Activated CD4-positive, alpha-beta T cell treated with anti-CD3 and anti-CD28 coated beads for 48 hours (primary cell): Measurements from ENCODE around the gene ZNF19.

Experiments used
- DNase-seq: peaks from one replicate; pipeline ENCODE4 v3.0.0-alpha.2; 2020

Gene ZNF19

DNA sequence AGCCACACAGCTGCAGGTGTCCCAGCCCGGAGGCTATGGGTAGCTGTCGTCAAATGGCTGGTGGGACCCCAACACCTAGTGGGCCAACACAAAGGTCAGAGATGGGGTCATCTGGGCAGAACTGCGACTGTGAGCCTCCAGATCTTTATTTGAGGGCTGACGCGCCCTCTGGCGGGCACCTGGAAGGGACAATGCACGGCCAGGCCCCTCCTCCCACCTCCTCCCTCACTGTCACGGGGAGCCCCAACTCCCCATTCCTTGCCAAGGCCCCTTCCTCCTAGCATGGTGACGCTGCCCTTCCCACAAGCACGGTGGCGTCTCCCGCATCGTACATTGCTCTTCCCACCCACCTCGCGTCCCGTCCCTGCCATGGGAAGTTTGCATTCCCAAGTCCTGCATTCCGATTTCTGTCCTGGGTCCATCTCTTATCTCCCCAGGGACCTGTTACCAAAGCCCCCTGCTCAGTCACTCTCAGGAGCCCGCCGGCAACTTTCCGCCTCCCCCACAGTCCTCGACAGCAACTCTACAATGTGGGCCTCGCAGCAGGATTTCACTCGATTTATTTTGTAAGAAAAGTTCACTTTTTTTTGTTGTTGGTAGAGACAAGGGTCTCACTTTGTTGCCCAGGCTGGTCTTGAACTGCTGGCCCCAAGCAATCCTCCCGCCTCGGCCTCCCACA, 48.3 kb downstream of the ZNF19 start:
- DNase-seq = peak; percentile 49

GRCh38 chr16:71439523-71439922, 49.6 kb downstream of the ZNF19 start:
- DNase-seq = no peak

DNA sequence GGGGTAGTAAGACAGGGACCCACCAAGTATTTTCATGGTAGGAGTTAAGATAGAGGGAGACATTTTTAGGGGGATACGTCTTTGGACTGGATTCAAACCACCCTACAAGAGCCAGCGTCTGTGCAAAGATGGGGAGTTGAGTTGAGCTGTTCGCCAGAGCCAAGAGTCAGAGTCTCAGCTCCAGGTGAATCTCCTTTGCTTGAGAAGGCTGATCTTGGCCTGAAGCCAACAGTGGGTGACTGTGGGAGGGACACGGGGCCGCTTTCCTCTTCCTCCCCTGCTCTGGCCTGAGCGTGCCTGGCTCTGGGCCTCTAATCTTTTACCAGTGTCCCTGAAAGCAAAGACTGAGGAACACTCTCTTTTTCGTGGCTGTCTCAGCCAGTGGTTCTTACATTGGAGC, 52.7 kb downstream of the ZNF19 start:
- DNase-seq = no peak

DNA sequence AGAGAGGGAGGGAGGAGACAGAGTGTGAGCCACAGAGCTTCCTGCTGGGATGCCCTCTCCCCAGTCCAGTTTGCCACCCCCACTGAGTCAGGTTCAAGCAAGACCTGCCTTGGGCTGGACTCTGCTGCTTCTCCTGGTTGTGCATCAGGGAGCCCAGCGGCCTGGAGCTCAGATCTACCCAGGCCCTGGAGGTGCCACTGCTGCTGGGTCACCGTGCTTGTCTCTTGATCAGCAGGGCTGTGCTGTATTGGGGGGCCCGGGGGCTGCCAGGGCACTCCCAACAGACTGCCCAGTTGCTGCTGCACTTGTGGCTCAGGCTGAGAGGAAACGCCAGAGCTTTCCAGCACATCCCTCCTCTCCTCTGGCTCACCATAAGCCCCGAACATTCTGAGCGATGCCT, 56.2 kb downstream of the ZNF19 start:
- DNase-seq = no peak

DNA sequence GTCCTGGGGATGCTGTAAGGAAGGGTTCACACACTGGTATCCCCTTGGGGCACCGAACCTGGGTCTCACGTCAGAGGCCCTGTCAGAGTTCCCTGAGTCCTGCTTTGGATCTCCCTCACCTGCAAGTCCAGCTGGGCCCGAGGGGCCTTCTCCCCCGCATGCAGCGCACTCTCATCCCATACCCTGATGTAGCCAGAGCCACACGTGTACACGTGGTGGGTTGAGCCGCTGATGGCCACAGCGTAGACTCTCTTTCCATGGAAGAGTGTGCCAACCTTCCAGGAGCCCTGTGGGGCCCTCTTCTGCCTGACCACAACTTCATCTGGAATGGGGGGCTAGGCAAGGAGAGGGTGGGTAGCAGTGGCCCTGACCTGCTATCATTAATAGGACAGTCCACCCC, 57.1 kb downstream of the ZNF19 start:
- no peak for DNase-seq

- no peak for DNase-seq
These were observed 57.9 kb downstream of the ZNF19 start for GRCh38 chr16:71431176-71431575.

DNA sequence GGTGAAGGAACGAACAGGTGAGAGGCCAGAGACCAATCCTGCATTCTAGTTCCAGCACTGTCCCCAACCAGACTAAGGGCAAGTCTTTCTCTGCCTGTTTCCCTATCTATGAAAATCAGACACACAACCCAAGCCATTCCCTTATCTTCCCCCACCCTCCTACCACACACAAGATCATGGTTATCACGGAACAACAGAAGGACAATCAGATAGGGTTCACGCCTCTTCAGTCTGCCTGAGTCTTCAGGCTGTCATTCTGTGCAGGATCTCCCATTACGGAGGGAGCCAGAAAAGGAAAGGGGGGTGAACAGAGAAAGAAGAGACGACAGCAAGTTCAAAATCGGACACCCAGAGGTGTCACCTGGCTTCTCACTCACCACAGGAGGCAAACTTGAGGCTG, 58.4 kb downstream of the ZNF19 start:
- DNase-seq = no peak

GRCh38 chr16:71429581-71429980, 59.5 kb downstream of the ZNF19 start:
- no peak for DNase-seq

DNA sequence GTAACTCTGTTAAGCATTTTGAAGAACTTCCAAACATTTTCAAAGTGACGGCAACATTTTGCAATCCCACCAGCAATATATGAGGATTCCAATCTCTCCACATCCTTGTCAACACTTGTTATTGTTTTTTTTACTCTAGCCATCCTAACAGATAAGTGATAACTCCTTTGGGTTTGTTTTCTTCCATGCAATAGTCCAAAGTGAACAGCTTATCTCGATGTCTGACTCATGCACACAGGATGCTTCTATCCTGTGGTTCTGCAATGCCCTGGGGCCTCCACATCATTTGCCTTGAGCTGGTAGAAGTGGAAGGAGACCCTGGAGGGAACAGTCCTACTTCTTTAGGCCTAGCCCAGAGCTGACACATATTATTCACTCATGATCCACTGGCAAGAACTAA, 60.2 kb downstream of the ZNF19 start:
- DNase-seq = no peak

GRCh38 chr16:71428385-71428784, 60.7 kb downstream of the ZNF19 start:
- DNase-seq = no peak

- no peak for DNase-seq
These were observed 62.1 kb downstream of the ZNF19 start for GRCh38 chr16:71426880-71427615.

DNA sequence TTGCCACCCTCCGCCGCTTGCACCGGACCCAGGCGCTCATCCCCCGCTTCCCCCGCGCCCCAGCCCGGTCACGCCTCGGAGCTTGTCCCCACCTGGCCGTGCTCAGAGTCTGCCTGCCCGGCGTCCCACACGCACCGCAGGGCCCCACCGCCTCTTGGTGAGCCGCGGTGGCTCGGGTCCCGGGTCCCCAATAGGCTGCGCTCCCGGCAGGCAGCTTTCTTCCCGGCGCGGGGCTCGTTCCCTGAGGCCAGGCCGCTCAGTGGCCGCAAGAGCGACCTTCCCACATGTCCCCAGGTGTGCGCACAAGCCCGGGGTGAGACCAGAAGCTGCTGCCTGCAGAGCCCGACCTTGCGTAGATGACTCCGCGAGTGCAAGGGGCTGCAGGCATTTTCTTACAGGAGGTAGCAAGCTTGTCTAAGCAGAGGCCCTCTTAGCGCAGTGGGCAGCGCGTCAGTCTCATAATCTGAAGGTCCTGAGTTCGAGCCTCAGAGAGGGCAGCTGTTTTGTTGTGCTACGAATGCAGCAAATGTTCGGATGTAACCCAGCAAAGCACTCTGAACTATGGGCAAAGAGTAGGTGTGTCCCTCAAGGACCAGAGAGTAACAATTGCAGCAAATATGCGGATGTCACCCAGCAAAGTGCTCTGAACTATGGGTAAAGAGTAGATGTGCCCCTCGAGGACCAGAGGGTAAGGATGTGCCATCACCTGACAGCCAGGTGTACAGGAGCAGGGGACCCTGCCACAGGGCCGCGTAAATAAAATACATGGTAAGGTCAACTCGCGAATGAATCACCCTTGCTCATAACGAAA, 62.9 kb downstream of the ZNF19 start:
- DNase-seq = peak; percentile 68

GRCh38 chr16:71425746-71426068, 63.4 kb downstream of the ZNF19 start:
- no peak for DNase-seq

GRCh38 chr16:71424626-71425025, 64.5 kb downstream of the ZNF19 start:
- DNase-seq = no peak

GRCh38 chr16:71423865-71424264, 65.3 kb downstream of the ZNF19 start:
- DNase-seq = no peak
